ENCODE measurements around the gene ZNF667. TPM values are rescaled to one million over a fixed set of nuclear protein-coding genes. Genes with fewer than 3 reads are reported as not detected.
A peak's percentile ranks its signal among the peaks of the same experiment; 100 is the strongest.

ZNF667 gene
- total RNA-seq (2014; rRNA removed; shearing (Covaris generic)): not detected in 2 replicates
- not detected in 2 replicates for polyA plus RNA-seq (2014; cell fraction: nucleus; rRNA removed)

- no peak for DNase-seq (ENCODE audit: extremely low read depth, low read depth)
Measured at GRCh38 chr19:56476651-56477428, at the start of gene ZNF667. ZNF667 (minus strand) TSS chr19:56477345; CDS start chr19:56462370, 14,975 bp downstream.

GRCh38 chr19:56525214-56525860 is 48.2 kb upstream of the ZNF667 start:
- no peak for DNase-seq (ENCODE audit: extremely low read depth, low read depth)

GRCh38 chr19:56508290-56508778 is 31.2 kb upstream of the ZNF667 start:
- DNase-seq (ENCODE audit: extremely low read depth, low read depth): no peak

- peak; percentile 93 for DNase-seq (ENCODE audit: extremely low read depth, low read depth)
Measured at GRCh38 chr19:56507446-56508289, 30.5 kb upstream of the ZNF667 start, which contains the start of gene ZNF471. ZNF471 (plus strand) TSS chr19:56507855; CDS start chr19:56511572, 3,717 bp downstream.

GRCh38 chr19:56504581-56504980 is 27.4 kb upstream of the ZNF667 start:
- DNase-seq (ENCODE audit: extremely low read depth, low read depth): no peak

- no peak for DNase-seq (ENCODE audit: extremely low read depth, low read depth)
Measured at GRCh38 chr19:56491399-56491798, 14.3 kb upstream of the ZNF667 start.

GRCh38 chr19:56477429-56478338 is 539 bp upstream of the ZNF667 start:
- DNase-seq (ENCODE audit: extremely low read depth, low read depth): no peak

GRCh38 chr19:56476093-56476492 is 1.1 kb downstream of the ZNF667 start:
- no peak for DNase-seq (ENCODE audit: extremely low read depth, low read depth)

- no peak for DNase-seq (ENCODE audit: extremely low read depth, low read depth)
Measured at GRCh38 chr19:56474308-56474707, 2.8 kb downstream of the ZNF667 start.

GRCh38 chr19:56441206-56441792 is 35.8 kb downstream of the ZNF667 start:
- DNase-seq (ENCODE audit: extremely low read depth, low read depth): no peak

- no peak for DNase-seq (ENCODE audit: extremely low read depth, low read depth)
Measured at GRCh38 chr19:56423985-56424353, 53.2 kb downstream of the ZNF667 start.

- no peak for DNase-seq (ENCODE audit: extremely low read depth, low read depth)
Measured at GRCh38 chr19:56423276-56423984, 53.7 kb downstream of the ZNF667 start.

GRCh38 chr19:56405062-56405461 is 72.1 kb downstream of the ZNF667 start:
- DNase-seq (ENCODE audit: extremely low read depth, low read depth): no peak

GRCh38 chr19:56404705-56405056 is 72.5 kb downstream of the ZNF667 start:
- DNase-seq (ENCODE audit: extremely low read depth, low read depth): no peak

GRCh38 chr19:56403764-56404704 is 73.1 kb downstream of the ZNF667 start, which contains the start of gene ZNF583:
ZNF583 (plus strand) TSS chr19:56404332; CDS start chr19:56407115, 2,783 bp downstream.
- peak; percentile 82 for DNase-seq (ENCODE audit: extremely low read depth, low read depth)

- no peak for DNase-seq (ENCODE audit: extremely low read depth, low read depth)
Measured at GRCh38 chr19:56403261-56403660, 73.9 kb downstream of the ZNF667 start.

- no peak for DNase-seq (ENCODE audit: extremely low read depth, low read depth)
Measured at GRCh38 chr19:56400485-56400884, 76.7 kb downstream of the ZNF667 start.

GRCh38 chr19:56398809-56399208 is 78.3 kb downstream of the ZNF667 start:
- no peak for DNase-seq (ENCODE audit: extremely low read depth, low read depth)

Data from NCI-H460 (cell line).